Measurements from ENCODE around the gene RS1.

DNA sequence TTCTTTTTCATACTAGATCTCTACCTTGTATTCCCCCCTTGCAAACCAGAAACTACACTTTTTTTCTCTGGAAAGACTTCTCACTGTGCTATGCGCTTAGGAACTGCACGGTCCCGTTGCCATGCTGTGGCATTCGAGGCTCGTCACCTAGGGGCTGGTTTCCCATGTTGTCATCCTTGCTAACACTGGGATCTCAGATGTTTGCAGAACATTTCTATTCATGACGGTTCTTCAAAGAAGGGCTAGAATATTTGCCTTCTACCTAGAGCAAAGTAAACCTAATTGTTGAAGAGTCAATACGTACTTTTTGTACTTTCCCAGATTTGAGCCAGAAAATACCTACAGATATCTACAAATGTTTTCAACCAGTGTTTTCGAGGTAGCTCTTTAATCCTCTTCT lies 41.0 kb downstream of the RS1 start:
- TF ChIP-seq, protein P1, sequence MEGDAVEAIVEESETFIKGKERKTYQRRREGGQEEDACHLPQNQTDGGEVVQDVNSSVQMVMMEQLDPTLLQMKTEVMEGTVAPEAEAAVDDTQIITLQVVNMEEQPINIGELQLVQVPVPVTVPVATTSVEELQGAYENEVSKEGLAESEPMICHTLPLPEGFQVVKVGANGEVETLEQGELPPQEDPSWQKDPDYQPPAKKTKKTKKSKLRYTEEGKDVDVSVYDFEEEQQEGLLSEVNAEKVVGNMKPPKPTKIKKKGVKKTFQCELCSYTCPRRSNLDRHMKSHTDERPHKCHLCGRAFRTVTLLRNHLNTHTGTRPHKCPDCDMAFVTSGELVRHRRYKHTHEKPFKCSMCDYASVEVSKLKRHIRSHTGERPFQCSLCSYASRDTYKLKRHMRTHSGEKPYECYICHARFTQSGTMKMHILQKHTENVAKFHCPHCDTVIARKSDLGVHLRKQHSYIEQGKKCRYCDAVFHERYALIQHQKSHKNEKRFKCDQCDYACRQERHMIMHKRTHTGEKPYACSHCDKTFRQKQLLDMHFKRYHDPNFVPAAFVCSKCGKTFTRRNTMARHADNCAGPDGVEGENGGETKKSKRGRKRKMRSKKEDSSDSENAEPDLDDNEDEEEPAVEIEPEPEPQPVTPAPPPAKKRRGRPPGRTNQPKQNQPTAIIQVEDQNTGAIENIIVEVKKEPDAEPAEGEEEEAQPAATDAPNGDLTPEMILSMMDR (IDR thresholded peaks at IDR 0.05; ENCODE audit: extremely low read depth in 1 of 2, insufficient read depth in 1 of 2, low read depth in 1 of 2, low read length in 2 of 2): no peak
- TF ChIP-seq MYC (IDR thresholded peaks at IDR 0.05; ENCODE audit: low read depth, low read length) (no peak), POLR2AphosphoS5 (IDR thresholded peaks at IDR 0.05; ENCODE audit: insufficient read depth, low read depth, low read length) (no peak), POLR2A (IDR thresholded peaks at IDR 0.05; ENCODE audit: low read depth, low read length) (no peak)

All from endothelial cell of umbilical vein (primary cell).